Stimulated activated CD8-positive, alpha-beta memory T cell treated with anti-CD3 and anti-CD28 coated beads, Interleukin-7, amount 100 ng/mL, for 48 hours (primary cell): ENCODE measurements around the gene HMOX1.
"Not testable (repeated sequence)": the region's sequence is repeated elsewhere in the genome, so short reads cannot be mapped to it uniquely, and the experiment has no call there.

ENCODE experiments used
- DNase-seq, 2 donors: peaks; one replicate each; pipeline ENCODE4 v3.0.0-alpha.2; 2020; ENCODE audit warnings: low read depth in 1 of 2; ENCODE audit errors: extremely low read depth in 1 of 2

HMOX1 gene

DNA sequence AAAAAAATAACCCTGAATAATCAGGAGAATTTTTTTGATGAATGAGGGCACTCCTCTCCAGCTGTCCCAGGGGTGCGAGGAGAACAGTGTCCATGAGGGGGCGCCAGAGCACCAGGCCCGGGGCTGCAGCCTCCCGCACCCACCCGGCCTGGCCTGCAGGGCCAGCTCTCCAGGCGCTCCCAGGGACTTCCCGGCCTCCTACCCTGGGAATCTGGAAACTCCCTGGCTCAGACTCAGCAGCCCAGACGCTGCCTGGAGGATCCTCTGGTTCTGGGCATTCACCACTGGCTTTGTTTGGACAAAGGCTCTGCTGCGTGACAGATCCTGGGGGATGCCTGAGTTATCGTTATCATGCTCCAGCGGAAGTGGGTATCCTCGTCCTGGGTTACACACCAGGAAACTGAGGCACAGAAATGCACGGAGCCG lies 50.0 kb downstream of the HMOX1 start:
- DNase-seq = peak; percentile 14 to 20

DNA sequence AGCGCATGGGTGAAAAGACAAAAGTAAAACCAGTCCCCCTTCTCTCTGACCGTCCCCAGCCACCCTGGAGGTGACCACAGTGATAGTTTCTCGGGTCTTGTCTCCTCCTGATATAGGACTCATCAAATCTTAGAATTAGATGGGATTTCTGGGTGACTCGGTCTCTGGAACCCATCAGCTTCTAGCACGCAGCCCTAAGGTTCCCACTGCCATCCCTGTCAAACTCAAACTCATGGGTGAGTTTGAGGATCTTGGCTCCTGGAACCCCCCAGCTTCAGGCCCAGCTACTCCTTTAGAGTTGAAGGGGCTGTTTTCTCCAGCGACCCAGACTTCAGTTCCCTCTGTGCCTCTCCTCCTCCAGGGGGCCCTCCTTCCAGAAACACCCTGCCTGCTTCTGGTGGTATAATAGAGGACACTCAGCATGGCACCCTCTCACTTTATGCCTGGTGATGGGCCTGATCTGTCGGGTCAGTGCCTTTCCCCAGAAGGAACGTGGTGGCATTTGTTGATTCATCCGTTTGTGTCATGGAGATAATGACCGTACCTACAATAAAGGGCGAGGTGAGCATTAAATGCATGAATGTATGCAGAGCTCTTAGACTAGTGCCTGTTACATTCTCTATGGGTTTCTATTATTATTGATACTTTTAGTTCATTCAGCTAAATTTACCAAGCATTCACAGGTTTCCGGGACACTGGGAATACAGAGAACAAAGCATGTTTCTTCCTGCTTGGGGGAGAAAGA lies 50.8 kb downstream of the HMOX1 start:
- DNase-seq = no peak

DNA sequence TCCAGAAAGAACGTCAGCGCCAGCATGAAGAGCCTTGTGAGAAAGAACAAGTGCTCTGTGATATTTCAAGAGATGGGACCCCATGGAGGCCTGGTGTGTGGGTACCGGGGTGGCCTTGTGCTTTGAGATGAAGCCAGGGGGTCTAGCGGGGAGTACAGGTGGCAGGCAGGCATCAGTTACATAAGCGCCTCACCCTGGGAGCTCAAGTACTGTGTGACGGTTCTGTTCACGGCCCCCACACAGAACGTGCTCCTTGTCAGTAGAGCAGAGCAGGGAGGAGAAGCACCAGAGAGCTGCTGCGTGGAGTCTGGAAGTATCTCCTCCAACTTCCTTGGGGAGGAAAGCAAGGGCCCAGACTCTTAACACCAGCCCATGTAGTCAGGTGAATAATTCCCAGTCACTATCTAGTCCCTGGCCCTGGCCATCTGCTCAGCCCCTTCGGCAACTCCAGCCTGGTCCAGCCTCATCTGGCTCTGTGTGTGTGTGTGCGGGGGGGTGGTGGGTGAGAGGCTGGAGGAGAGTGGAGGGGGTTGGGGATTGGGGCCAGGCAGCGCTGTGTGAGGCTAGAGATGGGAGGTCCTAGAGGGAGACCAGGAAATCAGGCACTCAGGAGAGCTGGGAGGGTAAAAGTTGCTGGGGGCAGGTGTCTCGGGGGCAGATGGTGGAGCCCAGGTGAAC lies 51.5 kb downstream of the HMOX1 start:
- no peak for DNase-seq

DNA sequence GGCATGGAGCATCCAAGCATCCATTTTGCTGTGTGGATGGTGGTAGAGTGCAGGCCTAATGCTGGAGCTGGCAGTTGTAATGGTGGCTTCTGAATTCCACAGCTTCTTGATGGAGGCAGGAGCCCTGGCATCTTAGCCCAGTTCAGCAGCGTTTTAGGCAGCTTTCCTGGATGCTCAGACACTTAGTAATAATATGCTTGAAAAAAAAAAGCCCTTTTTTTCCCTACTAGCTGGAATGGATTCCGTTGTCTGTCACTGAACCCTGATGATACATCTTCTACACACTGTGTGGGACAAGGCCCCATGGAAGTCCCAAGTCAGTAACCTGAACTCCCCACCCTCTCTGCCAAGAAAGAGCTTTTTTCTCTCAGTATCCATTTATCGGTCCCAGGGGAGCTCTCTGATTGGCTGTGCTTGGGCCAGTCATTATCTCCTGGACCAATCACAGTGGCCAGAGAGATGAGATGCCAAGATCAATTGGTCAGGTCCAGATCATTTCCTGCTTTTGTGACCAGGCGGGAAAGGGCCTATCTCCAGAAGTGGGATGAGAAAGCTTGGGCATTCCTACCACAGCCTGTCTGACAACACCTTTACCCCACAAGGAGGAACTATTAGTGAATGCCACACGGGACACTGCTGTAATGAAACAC lies 53.3 kb downstream of the HMOX1 start:
- DNase-seq = no peak

DNA sequence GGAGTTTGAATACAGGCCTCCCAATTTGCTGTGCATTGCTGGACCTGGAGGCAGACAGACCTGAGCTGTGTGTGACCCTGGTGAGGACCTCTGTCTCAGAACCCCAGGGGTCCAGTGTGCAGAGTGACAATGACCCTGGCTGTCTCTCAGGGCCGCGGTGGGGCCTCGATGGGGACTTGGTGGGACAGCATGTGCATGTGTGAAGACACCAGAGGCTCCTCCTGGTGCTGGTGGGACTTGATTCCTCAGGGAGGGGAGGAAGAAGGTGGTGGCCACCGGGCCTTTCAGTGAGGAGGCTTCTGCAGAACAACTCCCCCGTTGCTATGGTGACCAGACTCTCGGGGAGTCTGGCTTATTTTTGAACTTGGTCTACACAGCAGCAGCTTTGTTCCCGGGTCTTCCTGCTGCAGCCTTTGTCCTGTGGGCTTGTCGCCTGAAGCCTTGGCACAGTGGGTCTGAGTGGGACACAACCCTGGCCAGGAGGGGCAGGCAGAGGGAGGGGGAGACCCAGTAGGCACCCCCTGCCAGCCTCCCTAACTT lies 54.4 kb downstream of the HMOX1 start:
- DNase-seq = no peak

DNA sequence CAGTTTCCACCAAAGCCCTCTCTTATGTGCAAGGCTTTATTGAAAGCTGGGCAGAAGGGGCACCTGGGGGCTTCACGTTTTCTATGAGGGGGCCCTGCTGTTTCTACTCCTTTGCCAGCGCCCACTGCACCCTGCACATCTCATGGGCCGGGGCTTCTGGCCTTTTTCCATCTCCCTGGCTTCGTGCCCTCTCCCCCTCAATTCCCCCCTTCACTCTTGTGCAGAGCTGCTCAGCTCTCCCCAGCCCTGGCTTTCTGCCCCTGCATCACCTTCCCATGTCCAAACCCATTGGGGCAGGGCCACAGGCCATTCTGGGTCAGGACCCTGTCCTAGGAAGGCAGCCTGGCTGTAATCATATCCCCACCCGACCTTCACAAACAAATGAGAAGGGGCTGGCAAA lies 55.5 kb downstream of the HMOX1 start:
- no peak for DNase-seq

DNA sequence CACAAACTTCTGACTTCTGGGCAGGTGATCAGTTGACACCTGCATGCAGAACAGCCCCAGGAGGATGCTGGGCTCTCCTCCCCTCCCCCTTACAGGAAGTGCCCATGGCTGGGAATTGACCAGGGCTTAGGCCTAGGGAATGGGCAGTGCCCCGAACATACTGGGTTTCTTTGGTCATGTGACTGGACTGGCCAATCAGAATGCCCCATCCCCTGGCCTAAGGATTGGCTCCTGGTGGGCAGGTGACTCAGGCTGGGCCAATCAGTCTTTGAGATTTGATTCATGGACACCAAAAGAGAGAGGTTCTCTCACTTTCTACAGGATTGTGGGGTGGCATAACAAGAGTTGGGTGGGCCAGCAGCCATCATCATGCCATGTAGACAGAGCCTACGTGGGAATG lies 56.2 kb downstream of the HMOX1 start:
- peak in 1 of 2 donors; percentile 20 for DNase-seq

DNA sequence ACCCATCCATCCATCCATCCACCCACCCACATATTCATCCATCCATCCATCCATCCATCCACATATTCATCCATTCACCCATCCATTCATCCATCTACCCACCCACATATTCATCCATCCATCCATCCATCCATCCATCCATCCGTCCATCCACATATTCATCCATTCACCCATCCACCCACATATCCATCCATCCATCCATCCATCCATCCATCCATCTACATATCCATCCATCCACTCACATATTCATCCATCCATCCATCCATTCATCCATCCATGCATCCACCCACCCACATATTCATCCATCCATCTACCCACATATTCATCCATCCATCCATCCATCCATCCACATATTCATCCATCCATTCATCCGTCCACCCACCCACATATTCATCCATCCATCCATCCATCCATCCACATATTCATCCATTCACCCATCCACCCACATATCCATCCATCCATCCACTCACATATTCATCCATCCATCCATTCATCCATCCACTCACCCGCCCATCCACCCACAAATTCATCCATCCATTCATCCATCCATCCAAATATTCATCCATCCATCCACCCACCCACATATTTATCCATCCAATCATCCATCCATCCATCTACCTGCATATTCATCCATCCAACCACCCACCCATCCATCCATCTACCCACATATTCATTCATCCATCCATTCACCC lies 57.9 kb downstream of the HMOX1 start:
- not testable (repeated sequence) for DNase-seq

DNA sequence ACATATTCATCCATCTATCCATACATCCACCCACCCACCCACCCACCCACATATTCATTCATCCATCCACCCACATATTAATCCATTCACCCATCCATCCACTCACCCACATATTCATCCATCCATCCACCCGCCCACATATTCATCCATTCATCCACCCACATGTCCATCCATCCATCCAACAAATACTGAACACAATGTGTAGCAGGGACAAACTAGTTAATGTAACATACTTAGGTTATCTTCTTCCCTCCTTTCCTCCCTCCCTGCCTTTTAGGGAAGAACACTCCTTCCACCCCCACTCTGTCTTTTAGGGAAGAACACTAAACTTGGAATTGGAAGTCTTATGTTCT lies 58.4 kb downstream of the HMOX1 start:
- DNase-seq = no peak

DNA sequence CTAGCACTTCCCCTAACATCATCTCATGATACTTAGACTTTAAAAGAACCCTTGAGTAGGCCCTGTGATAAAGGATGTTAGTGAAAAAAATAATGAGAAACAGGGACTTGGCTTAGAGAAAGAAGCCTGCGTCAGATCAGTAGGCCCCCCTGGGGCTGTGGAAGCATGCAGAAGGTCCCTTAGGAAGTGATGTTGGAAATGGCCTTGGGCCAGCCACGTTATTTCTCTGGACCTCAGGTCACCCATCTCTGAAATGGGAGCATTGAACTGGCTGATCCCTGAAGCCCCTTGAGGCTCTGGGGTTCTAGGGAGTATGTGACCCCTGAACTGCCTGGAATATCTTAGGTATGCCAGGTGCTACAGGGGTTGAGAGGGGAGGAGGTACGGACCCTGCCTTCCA lies 59.2 kb downstream of the HMOX1 start:
- no peak for DNase-seq

DNA sequence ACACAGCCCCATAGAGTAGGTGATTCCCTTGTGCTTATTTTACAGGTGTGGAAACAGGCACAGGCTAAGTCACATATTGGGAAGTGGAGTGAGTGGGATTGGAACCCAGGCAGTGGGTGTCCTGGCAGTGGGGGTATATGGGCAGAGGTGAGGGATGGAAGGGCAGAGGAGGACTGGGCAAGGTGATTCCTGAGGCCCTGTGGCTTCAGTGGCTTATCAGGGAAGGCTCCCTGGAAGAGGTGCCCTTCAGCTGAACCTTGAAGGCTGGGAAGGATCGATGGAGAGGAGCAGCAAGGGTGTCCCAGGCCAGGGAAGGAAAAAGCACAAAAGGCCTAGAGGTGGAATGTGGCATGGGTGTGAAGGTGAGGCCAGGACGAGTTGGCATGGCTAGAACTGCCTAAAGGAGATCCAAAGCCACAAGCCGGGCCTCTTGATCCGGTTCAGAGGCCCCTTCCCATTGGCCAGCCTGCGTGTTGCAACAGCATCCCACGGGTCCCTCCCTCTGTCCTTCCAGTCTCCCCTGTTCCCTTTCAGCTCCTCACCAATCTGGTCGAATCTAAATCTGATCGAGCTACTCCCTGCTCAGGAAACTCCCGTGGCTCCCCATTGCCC lies 60.7 kb downstream of the HMOX1 start:
- DNase-seq = no peak

DNA sequence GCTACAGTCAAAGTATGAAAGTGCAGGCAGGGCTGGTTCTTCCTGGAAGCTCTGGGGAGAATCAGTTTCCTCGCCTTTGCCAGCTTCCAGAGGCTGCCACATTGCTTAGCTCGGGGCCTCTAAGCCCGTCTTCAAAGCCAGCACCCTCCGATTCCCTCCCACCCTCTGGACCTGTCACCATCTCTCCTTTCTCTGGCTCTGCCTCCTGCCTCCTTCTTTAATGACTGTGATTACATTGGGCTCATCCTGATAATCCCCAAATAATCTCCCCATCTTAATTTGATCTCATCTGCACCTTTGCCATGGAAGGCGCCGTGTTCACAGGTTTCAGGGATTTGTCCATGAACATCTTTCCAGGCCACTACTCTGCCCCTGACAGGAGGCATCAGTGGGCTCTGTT lies 61.6 kb downstream of the HMOX1 start:
- no peak for DNase-seq

DNA sequence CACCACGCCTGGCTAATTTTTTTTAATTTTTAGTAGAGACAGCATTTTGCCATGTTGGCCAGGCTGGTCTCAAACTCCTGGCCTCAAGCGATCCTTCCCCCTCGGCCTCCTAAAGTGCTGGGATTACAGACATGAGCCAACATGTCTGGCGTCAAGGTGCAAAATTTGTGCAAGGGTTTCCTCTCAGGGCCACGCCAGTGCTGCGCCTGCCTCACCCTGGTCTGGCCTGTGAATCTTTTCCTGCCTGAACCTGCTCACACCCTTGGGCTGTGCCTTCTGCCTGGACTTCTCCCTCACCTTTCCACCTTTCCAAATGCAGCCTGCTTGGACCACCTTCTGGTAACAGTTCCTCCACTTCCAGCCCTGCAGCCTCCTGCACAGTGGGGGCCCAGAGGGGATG lies 62.4 kb downstream of the HMOX1 start:
- no peak for DNase-seq
